ENCODE results near the gene PTOV1. TPM values are rescaled to one million over a fixed set of nuclear protein-coding genes. Genes with fewer than 3 reads are reported as not detected.

The PTOV1 gene
- 453 and 466 TPM in 2 replicates for total RNA-seq
- long read RNA-seq, partial matches to known transcripts: 4 of 8 reads
- long read RNA-seq, other reads (novel, unspliced or antisense): 2 of 8 reads

- Mint-ChIP-seq H3K4me1 (peaks cover 26% of the 10 kb centered on the region), H3K27me3 (ENCODE audit: low read depth) (peaks cover 20% of the 10 kb centered on the region), H3K4me3 (peak within 1 kb of the TSS; percentile 95), H3K36me3 (ENCODE audit: low read depth) (peaks cover 26% of the 10 kb centered on the region), H3K9me3 (peaks cover 4% of the 10 kb centered on the region), H3K27ac (ENCODE audit: unreplicated experiment) (peak within 1 kb of the TSS; percentile 99)
- DNase-seq (ENCODE audit: low read depth, low spot score): peak; percentile 96
- TF ChIP-seq, protein P1, sequence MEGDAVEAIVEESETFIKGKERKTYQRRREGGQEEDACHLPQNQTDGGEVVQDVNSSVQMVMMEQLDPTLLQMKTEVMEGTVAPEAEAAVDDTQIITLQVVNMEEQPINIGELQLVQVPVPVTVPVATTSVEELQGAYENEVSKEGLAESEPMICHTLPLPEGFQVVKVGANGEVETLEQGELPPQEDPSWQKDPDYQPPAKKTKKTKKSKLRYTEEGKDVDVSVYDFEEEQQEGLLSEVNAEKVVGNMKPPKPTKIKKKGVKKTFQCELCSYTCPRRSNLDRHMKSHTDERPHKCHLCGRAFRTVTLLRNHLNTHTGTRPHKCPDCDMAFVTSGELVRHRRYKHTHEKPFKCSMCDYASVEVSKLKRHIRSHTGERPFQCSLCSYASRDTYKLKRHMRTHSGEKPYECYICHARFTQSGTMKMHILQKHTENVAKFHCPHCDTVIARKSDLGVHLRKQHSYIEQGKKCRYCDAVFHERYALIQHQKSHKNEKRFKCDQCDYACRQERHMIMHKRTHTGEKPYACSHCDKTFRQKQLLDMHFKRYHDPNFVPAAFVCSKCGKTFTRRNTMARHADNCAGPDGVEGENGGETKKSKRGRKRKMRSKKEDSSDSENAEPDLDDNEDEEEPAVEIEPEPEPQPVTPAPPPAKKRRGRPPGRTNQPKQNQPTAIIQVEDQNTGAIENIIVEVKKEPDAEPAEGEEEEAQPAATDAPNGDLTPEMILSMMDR (conservative IDR thresholded peaks at IDR 0.05): no peak
These were observed at the start of gene PTOV1 for GRCh38 chr19:49850487-49851342. TSS of gene PTOV1 (plus strand) at chr19:49851159.

GRCh38 chr19:49801401-49801888, 49.5 kb upstream of the PTOV1 start:
- Mint-ChIP-seq H3K27ac (ENCODE audit: unreplicated experiment) (no peak overlapping the region), H3K36me3 (ENCODE audit: low read depth) (peaks cover 10% of the 10 kb centered on the region), H3K4me1 (peaks cover 8% of the 10 kb centered on the region), H3K4me3 (no peak overlapping the region), H3K27me3 (ENCODE audit: low read depth) (no peaks in the 10 kb centered on the region), H3K9me3 (no peaks in the 10 kb centered on the region)
- DNase-seq (ENCODE audit: low read depth, low spot score): no peak
- TF ChIP-seq, protein P1 (conservative IDR thresholded peaks at IDR 0.05): no peak

DNA sequence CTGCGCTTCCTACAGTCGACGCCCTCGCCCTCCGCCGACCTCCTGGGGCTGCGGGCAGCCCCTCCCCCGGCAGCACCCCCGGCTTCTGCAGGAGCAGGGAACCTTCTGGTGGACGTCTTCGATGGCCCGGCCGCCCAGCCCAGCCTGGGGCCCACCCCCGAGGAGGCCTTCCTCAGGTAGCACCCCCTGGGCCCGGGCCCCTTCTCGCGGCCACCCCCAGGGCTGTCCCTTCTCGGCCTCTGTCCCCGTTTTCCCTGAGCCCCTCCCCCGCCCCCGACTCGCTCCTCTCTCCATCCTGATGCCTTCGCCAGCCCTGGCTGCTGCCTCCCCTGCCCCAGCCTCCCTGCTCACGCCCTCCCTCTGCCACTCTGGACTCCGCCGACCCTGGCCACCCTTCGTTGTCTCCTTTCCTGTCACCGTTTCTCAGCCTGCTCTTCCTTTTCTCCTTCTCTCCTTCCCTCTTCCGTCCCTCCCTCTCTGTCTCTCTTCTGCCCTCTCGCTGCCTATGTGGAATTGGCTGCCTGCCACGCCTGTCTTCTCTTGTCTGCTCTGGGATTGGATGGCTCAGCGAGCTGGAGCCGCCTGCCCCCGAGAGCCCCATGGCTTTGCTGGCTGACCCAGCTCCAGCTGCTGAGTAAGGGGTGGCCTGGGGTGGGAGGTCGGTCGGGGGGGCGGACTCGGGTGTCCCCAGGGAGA, 48.8 kb upstream of the PTOV1 start:
- TF ChIP-seq, protein P1 (conservative IDR thresholded peaks at IDR 0.05): no peak
- Mint-ChIP-seq H3K4me3 (peak overlapping the region; percentile 12), H3K27me3 (ENCODE audit: low read depth) (no peaks in the 10 kb centered on the region), H3K9me3 (no peaks in the 10 kb centered on the region), H3K4me1 (peaks cover 8% of the 10 kb centered on the region), H3K36me3 (ENCODE audit: low read depth) (peaks cover 8% of the 10 kb centered on the region), H3K27ac (ENCODE audit: unreplicated experiment) (no peak overlapping the region)
- peak; percentile 33 for DNase-seq (ENCODE audit: low read depth, low spot score)

DNA sequence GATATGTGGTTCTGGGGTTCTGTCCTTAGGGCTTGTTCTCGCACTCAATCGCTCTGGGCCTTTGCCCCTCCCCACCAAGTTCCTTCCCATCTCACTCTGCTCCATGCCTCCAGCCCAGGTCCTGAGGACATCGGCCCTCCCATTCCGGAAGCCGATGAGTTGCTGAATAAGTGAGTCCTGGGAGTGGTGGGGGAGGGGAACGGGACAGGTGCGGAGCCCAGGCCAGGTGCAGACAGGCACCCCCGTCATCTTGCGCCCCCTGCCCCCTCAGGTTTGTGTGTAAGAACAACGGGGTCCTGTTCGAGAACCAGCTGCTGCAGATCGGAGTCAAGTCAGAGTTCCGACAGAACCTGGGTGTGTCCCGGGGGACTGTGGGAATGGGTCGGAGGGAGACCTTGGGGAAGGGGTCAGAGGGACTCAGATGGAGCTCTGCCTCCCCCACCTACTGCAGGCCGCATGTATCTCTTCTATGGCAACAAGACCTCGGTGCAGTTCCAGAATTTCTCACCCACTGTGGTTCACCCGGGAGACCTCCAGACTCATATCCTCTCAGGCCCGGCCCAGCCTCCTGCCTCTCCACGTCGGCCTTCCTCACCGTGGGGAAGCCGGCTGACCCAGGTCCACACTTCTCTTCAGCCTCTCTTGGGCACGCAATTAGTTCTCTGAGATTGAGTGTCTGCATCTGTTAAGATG, 48.0 kb upstream of the PTOV1 start:
- Mint-ChIP-seq H3K27me3 (ENCODE audit: low read depth) (no peaks in the 10 kb centered on the region), H3K27ac (ENCODE audit: unreplicated experiment) (no peak overlapping the region), H3K4me3 (no peak overlapping the region), H3K4me1 (peaks cover 11% of the 10 kb centered on the region), H3K9me3 (no peaks in the 10 kb centered on the region), H3K36me3 (ENCODE audit: low read depth) (peaks cover 8% of the 10 kb centered on the region)
- TF ChIP-seq, protein P1 (conservative IDR thresholded peaks at IDR 0.05): no peak
- no peak for DNase-seq (ENCODE audit: low read depth, low spot score)

- Mint-ChIP-seq H3K36me3 (ENCODE audit: low read depth) (peaks cover 8% of the 10 kb centered on the region), H3K27me3 (ENCODE audit: low read depth) (no peaks in the 10 kb centered on the region), H3K4me3 (no peak overlapping the region), H3K27ac (ENCODE audit: unreplicated experiment) (no peak overlapping the region), H3K9me3 (no peaks in the 10 kb centered on the region), H3K4me1 (peaks cover 11% of the 10 kb centered on the region)
- DNase-seq (ENCODE audit: low read depth, low spot score): no peak
- TF ChIP-seq, protein P1 (conservative IDR thresholded peaks at IDR 0.05): no peak
These were observed 47.5 kb upstream of the PTOV1 start for GRCh38 chr19:49803529-49803856.
